ENCODE data around the gene PACRG. TPM values are rescaled to one million over a fixed set of nuclear protein-coding genes. Genes with fewer than 3 reads are reported as not detected.

The PACRG gene
- total and polyA plus RNA-seq, 2 of the 4 experiments (the other 2 are of a cell fraction), result not detected

DNA sequence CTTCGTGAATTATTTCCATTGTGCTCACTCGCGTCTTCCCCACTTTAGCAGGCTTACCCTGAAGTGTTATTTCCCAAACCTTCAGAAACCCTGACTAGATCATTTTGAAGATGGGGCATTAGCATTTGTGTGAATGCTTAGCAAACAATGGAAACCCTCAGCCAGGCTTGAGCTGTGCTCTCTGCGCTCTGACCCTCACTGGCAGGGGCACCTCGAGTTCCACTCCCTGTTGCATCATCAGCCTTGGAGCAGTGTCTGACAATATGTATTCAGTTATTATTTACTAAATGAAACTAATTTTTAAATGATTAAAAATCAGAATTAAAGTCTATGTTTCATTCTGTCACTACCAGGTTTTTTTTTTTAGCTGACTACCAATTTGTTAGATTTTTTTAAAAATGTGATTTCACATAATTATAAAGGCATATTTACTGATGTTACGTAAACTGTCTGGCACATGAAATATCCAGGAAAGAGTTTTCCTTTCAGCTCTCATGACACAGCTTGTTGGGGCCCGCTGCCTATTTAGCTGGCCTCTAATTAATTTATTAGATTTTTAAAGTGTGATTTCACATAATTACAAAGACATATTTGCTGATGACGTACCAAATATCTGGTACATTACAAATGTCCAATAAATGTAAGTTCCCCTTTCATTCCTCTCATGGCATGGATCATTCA lies 155.2 kb downstream of the PACRG start:
- ChIA-PET POLR2A (ENCODE audit: unreplicated experiment) (no interaction called here), CTCF (no interaction called here)
- Histone ChIP-seq H4K20me1 (ENCODE audit: insufficient read depth, low read length) (no peaks in the 10 kb centered on the region), H2BK20ac (ENCODE audit: low read depth, low read length) (no peak overlapping the region), H3K23ac (ENCODE audit: low read depth, low read length) (no peak overlapping the region), H3K56ac (ENCODE audit: extremely low read depth, insufficient read depth, low read length) (no peak overlapping the region), H3K4me3 (ENCODE audit: insufficient read depth, low read depth, low read length) (no peak overlapping the region), H3K4me2 (ENCODE audit: low read depth, low read length) (no peak overlapping the region), H3K4ac (ENCODE audit: low read depth, low read length) (no peak overlapping the region), H3K18ac (ENCODE audit: low read depth, low read length) (no peak overlapping the region), H2AK9ac (replicated peaks; ENCODE audit: low read depth, low read length, poor library complexity) (no peak overlapping the region), H3K9me3 (ENCODE audit: control insufficient read depth, insufficient read depth, low read length) (peaks cover 11% of the 10 kb centered on the region), H4K8ac (ENCODE audit: low read depth in 2 of 2, low read length in 2 of 2) (no peak overlapping the region), H3K36me3 (ENCODE audit: control insufficient read depth, insufficient read depth, low read length) (no peaks in the 10 kb centered on the region), H3K9me1 (ENCODE audit: insufficient read depth, low read length) (no peaks in the 10 kb centered on the region), H3K9ac (ENCODE audit: low read depth, low read length) (no peak overlapping the region), H3K27ac (ENCODE audit: insufficient read depth, low read length) (no peak overlapping the region), H2AFZ (replicated peaks; ENCODE audit: low read length, poor library complexity) (no peak overlapping the region), H3K4me1 (ENCODE audit: control insufficient read depth, insufficient read depth, low read length) (no peaks in the 10 kb centered on the region), H2AK5ac (ENCODE audit: low read depth, low read length) (no peak overlapping the region), H2BK15ac (ENCODE audit: low read depth, low read length) (no peak overlapping the region), H4K91ac (ENCODE audit: insufficient read depth, low read depth, low read length) (no peak overlapping the region), H2BK120ac (ENCODE audit: low read depth, low read length) (no peak overlapping the region), H4K5ac (ENCODE audit: low read depth, low read length) (no peak overlapping the region), H3K27me3 (ENCODE audit: control insufficient read depth, insufficient read depth, low read length) (no peaks in the 10 kb centered on the region), H3K14ac (replicated peaks; ENCODE audit: low read depth, low read length) (no peak overlapping the region), H3K79me1 (ENCODE audit: low read depth in 1 of 2, low read length in 2 of 2) (no peaks in the 10 kb centered on the region), H2BK5ac (ENCODE audit: low read depth, low read length, poor library complexity, severe bottlenecking) (no peak overlapping the region)
- in situ Hi-C loops (cut with MboI; ENCODE audit: low sequenced_read_pairs) (no loop called here), dilution Hi-C loops (cut with HindIII; ENCODE audit: low sequenced_read_pairs, unreplicated experiment) (no loop called here), intact Hi-C loops (cut with micrococcal nuclease) (no loop called here)
- DNase-seq, result no peak
- ATAC-seq (ENCODE audit: low read depth), result no peak
- BruUV-seq (replicated peaks), result no TSS peak
- TF ChIP-seq POLR2A (IDR thresholded peaks at IDR 0.05; ENCODE audit: low read depth, low read length) (no peak), RFX5 (IDR thresholded peaks at IDR 0.05; ENCODE audit: low read depth, low read length) (no peak), MXI1 (IDR thresholded peaks at IDR 0.05; ENCODE audit: borderline replicate concordance, low read depth, low read length) (no peak), NFE2L2 (IDR thresholded peaks at IDR 0.05; ENCODE audit: low read depth, low read length) (no peak), SMC3 (IDR thresholded peaks at IDR 0.05; ENCODE audit: low read depth, low read length) (no peak), CEBPB (IDR thresholded peaks at IDR 0.05; ENCODE audit: low read depth, low read length) (no peak), MAFK (IDR thresholded peaks at IDR 0.05; ENCODE audit: low read depth, low read length) (no peak)
- TF ChIP-seq, protein P1, sequence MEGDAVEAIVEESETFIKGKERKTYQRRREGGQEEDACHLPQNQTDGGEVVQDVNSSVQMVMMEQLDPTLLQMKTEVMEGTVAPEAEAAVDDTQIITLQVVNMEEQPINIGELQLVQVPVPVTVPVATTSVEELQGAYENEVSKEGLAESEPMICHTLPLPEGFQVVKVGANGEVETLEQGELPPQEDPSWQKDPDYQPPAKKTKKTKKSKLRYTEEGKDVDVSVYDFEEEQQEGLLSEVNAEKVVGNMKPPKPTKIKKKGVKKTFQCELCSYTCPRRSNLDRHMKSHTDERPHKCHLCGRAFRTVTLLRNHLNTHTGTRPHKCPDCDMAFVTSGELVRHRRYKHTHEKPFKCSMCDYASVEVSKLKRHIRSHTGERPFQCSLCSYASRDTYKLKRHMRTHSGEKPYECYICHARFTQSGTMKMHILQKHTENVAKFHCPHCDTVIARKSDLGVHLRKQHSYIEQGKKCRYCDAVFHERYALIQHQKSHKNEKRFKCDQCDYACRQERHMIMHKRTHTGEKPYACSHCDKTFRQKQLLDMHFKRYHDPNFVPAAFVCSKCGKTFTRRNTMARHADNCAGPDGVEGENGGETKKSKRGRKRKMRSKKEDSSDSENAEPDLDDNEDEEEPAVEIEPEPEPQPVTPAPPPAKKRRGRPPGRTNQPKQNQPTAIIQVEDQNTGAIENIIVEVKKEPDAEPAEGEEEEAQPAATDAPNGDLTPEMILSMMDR (conservative IDR thresholded peaks at IDR 0.05; ENCODE audit: low read depth, low read length), result no peak
- no CpG with 5 or more reads among the region's 8 CpGs for WGBS, 2 experiments (ENCODE audit: extremely low coverage in 2 of 2, insufficient read length in 1 of 2)
